Keratinocyte (primary cell): ENCODE data around the gene SLC1A5.

Experiments used
- CTCF ChIP-seq, 3 experiments: IDR thresholded peaks in 1 of 3; conservative IDR thresholded peaks in 1 of 3; optimal IDR thresholded peaks in 1 of 3; 2 replicates in 2 of 3; 3 replicates in 1 of 3; pipeline versions ENCODE3 to v1.5.1; 2011; ENCODE audit warnings: low read length in 3 of 3, mild to moderate bottlenecking in 3 of 3, moderate library complexity in 2 of 3, control low read depth in 1 of 3, inconsistent platforms in 1 of 3; ENCODE audit not compliant: insufficient read depth in 2 of 3; ENCODE audit errors: extremely low read depth in 1 of 3
- EZH2 ChIP-seq: IDR thresholded peaks from one replicate; pipeline ENCODE4 v1.6.1; 2012; ENCODE audit warnings: inconsistent platforms, mild to moderate bottlenecking, low read length, moderate library complexity

- TF ChIP-seq CTCF (optimal IDR thresholded peaks at IDR 0.05 in 1 of 3, IDR thresholded peaks at IDR 0.05 in 1 of 3, conservative IDR thresholded peaks at IDR 0.05 in 1 of 3; ENCODE audit: extremely low read depth in 1 of 3, insufficient read depth in 2 of 3, low read length in 3 of 3) (peak; percentile 65 to 78 (median 74)), EZH2 (no peak)
Measured at GRCh38 chr19:46748325-46749109, 39.9 kb downstream of the SLC1A5 start.
